Transverse colon (tissue), 3 donors: ENCODE data around the gene CEP70.

Experiments
- EP300 ChIP-seq: sonication (generic); formaldehyde crosslinking; IDR thresholded peaks from one replicate; pipeline ENCODE4 v1.6.1; 2017; ENCODE audit warnings: antibody characterized with exemption, low read depth
- TF ChIP-seq, protein P1 (sequence below), 5 experiments: fragments of 200-600 bp in 3 of 5; fragments of 450-650 bp in 2 of 5; sonication (generic) in 3 of 5; IDR thresholded peaks; 1 replicate in 2 of 5; 2 replicates in 3 of 5; pipeline ENCODE4 v1.5.1; 2016 to 2017; ENCODE audit warnings: antibody characterized with exemption in 5 of 5, inconsistent platforms in 3 of 5, mild to moderate bottlenecking in 2 of 5, moderate library complexity in 1 of 5

DNA sequence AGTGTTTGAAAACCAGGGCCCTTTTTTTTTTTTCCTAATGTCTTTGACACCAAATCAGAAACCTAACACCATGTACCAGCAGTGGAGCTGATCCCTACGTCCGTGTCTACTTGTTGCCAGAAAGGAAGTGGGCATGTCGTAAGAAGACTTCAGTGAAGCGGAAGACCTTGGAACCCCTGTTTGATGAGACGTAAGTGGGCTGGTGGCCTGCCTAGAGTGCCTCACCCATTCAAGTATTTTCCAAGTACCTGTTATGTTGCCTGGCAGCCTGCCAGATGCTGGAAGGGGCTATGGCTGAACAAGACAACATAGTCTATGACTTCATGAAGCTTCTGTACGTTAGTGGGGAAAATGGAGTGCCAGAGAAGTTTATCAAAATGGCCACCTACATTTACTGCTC, 119.9 kb downstream of the CEP70 start:
- TF ChIP-seq, protein P1, sequence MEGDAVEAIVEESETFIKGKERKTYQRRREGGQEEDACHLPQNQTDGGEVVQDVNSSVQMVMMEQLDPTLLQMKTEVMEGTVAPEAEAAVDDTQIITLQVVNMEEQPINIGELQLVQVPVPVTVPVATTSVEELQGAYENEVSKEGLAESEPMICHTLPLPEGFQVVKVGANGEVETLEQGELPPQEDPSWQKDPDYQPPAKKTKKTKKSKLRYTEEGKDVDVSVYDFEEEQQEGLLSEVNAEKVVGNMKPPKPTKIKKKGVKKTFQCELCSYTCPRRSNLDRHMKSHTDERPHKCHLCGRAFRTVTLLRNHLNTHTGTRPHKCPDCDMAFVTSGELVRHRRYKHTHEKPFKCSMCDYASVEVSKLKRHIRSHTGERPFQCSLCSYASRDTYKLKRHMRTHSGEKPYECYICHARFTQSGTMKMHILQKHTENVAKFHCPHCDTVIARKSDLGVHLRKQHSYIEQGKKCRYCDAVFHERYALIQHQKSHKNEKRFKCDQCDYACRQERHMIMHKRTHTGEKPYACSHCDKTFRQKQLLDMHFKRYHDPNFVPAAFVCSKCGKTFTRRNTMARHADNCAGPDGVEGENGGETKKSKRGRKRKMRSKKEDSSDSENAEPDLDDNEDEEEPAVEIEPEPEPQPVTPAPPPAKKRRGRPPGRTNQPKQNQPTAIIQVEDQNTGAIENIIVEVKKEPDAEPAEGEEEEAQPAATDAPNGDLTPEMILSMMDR (IDR thresholded peaks at IDR 0.05): no peak
- TF ChIP-seq EP300: no peak
